Ovary (tissue), 9 donors: Measurements from ENCODE around the gene QSOX2. TPM values are rescaled to one million over a fixed set of nuclear protein-coding genes. Genes with fewer than 3 reads are reported as not detected.

ENCODE experiments used
- DNase-seq, 5 donors: peaks; one replicate each; pipeline ENCODE4 v3.0.0-alpha.2; 2019 to 2020
- H3K27ac ChIP-seq, 2 donors: fragments of 200-600 bp; one replicate each; pipeline versions ENCODE4 v1.5.1 to v1.8.0; 2019 to 2022
- H3K27me3 ChIP-seq: fragments of 200-600 bp; one replicate; pipeline ENCODE4 v1.8.0; 2022
- H3K36me3 ChIP-seq: fragments of 200-600 bp; sonication (generic); one replicate; pipeline ENCODE4 v1.5.1; 2019
- H3K4me1 ChIP-seq: one replicate; pipeline ENCODE4 v1.8.1; 2013; ENCODE audit warnings: mild to moderate bottlenecking, moderate library complexity; ENCODE audit not compliant: insufficient read depth
- H3K4me3 ChIP-seq: fragments of 200-600 bp; sonication (generic); one replicate; pipeline ENCODE4 v1.5.1; 2017
- H3K9me3 ChIP-seq, 2 donors: fragments of 200-600 bp in 1 of 2; sonication (generic) in 1 of 2; one replicate each; pipeline versions ENCODE4 v1.5.1 to v1.8.1; 2013 to 2019; ENCODE audit warnings: mild to moderate bottlenecking in 1 of 2, moderate library complexity in 1 of 2
- EP300 ChIP-seq: sonication (generic); formaldehyde crosslinking; IDR thresholded peaks from one replicate; pipeline ENCODE4 v1.6.1; 2017; ENCODE audit warnings: antibody characterized with exemption
- POLR2A ChIP-seq: fragments of 450-650 bp; IDR thresholded peaks from one replicate; pipeline ENCODE4 v1.6.1; 2017; ENCODE audit warnings: antibody characterized with exemption, mild to moderate bottlenecking, moderate library complexity
- WGBS, 3 donors: extraction: QIAGEN DNeasy Blood & Tissue Kit in 1 of 3; methylation state at CpG; one replicate each; pipeline versions ENCODE4 v1.1.5 to v1.1.7; 2013 to 2017; 5-methylcytosine and 5-hydroxymethylcytosine counted together
- intact Hi-C, 4 donors: fragments of 100-400 bp; cut with DNase I; formaldehyde crosslinking; loops; one replicate each; pipeline versions ENCODE4 v1.11.0 to v1.15.1; 2022 to 2023
- polyA plus RNA-seq, 2 donors: library from polyadenylated mRNA; stranded (reverse); fragments of 200-250 nt in 1 of 2; fragments of 350-450 nt in 1 of 2; fragmentation: Illumina TruSeq in 1 of 2; extraction: RNeasy Lipid Tissue Mini Kit (QIAGEN cat#74804) in 1 of 2; gene quantifications; one replicate each; pipeline ENCODE4 v1.2.3, GENCODE V29; 2013 to 2014
- total RNA-seq, 7 donors: library from RNA; depleted of rRNA in 2 of 7; stranded (reverse); fragments of >200 nt in 2 of 7; fragmentation: NEBNext Ultra II Directional in 3 of 7; extraction: Animal tissue kit (Norgen Biotek cat#: 25700) in 3 of 7; gene quantifications; one replicate each; pipeline versions ENCODE4 v1.1.0 to v1.2.4, GENCODE V29; 2016 to 2023
- TF ChIP-seq, protein P1 (sequence below), 3 donors: fragments of 450-650 bp in 2 of 3; fragments of 200-600 bp in 1 of 3; IDR thresholded peaks; one replicate each; pipeline versions ENCODE4 v1.5.1 to v1.8.0; 2016 to 2022; ENCODE audit warnings: antibody characterized with exemption in 3 of 3, mild to moderate bottlenecking in 1 of 3
- donor health status: DM: no; HTN: no; CAD: no; lungs with moderate emphysema.
- donor health status: DM: no; HTN: no; CAD: no.
- donor health status: Bipolar disorder and iron deficiency.
- donor health status: DM: yes; HTN: yes; CAD: no.
- donor health status: DM: no; HTN: no; CAD: no.
- donor health status: DM: yes; HTN: yes; CAD: no.

Gene QSOX2
- total and polyA plus RNA-seq, 9 donors, result 5.6 to 14.3 (median 7.8) TPM

DNA sequence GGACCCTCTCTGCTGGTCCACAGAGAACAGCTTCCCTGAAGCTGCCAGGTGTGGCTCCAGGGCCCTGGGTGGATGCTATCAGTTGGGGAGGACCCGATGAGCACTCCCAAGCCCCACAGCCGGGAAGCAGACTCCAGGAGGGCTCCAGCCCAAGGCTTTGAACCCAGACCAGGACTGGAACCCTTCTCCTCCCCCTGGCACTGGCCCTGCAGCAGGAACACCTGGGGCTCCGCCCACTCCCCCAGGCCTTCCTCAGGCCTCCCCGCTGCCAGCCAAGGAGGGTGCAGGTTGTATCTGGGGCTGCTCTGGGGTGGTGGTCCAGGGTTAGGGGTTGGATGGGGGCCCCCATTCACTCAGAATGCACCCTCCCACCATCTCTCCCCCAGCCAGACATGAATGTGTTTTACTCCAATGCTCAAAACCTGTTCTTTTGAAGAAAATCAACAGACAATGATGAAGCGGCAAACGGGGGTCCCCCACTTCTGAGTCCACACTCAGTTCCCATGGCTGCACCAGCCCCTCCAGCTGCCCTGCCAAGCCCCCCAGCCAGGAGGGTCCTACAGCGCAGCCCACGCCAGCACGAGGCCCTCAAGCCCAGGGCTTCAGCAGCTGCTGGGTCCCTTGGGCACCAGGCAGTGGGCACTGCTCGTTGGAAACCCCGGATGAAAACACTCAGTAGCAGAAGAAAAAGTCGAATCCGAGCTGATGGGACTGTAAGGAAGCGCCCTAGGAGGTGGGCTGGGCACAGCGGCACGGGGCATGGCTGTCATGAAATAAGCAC lies 35.1 kb upstream of the QSOX2 start:
- Histone ChIP-seq H3K9me3 (no peaks in the 10 kb centered on the region), H3K27me3 (no peaks in the 10 kb centered on the region), H3K4me1 (no peaks in the 10 kb centered on the region), H3K27ac (no peak overlapping the region), H3K4me3 (no peak overlapping the region), H3K36me3 (no peaks in the 10 kb centered on the region)
- intact Hi-C loops, result loop anchor here in 3 of 4 donors (5.0 to 10.0 kb wide), 6 partner anchors 106 to 486 kb away; partner anchors contain the start of gene UBAC1 (in 1 of the 3)
- no peak for TF ChIP-seq EP300
- 77 to 86% (median 83%) methylated on average over 16 of the region's 16 CpGs for WGBS, 3 donors
- no peak for DNase-seq

DNA sequence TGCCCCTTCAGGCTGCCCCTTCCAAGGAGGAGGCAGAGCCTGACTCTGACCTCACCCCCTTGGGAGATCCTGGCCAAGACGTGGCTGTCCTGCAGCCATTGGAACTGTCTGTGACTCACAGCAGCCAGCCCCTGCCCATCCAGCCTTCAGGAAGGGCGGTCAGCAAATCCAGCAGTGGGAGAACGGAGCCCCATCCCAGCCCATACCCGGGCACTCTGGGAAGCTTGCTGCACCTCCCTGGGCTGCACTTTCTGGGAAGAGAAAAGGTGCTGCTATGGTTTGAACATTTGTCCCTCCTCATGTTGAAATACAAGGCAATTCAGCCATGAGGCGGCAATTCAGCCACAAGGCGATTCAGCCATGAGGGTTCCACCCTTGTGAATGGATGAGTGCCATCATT lies 33.9 kb upstream of the QSOX2 start:
- TF ChIP-seq EP300, result no peak
- TF ChIP-seq, protein P1, sequence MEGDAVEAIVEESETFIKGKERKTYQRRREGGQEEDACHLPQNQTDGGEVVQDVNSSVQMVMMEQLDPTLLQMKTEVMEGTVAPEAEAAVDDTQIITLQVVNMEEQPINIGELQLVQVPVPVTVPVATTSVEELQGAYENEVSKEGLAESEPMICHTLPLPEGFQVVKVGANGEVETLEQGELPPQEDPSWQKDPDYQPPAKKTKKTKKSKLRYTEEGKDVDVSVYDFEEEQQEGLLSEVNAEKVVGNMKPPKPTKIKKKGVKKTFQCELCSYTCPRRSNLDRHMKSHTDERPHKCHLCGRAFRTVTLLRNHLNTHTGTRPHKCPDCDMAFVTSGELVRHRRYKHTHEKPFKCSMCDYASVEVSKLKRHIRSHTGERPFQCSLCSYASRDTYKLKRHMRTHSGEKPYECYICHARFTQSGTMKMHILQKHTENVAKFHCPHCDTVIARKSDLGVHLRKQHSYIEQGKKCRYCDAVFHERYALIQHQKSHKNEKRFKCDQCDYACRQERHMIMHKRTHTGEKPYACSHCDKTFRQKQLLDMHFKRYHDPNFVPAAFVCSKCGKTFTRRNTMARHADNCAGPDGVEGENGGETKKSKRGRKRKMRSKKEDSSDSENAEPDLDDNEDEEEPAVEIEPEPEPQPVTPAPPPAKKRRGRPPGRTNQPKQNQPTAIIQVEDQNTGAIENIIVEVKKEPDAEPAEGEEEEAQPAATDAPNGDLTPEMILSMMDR (IDR thresholded peaks at IDR 0.05), result no peak
- TF ChIP-seq POLR2A, result no peak
- Histone ChIP-seq H3K4me3 (no peak overlapping the region), H3K27me3 (no peaks in the 10 kb centered on the region), H3K4me1 (no peaks in the 10 kb centered on the region), H3K9me3 (no peaks in the 10 kb centered on the region), H3K36me3 (no peaks in the 10 kb centered on the region), H3K27ac (no peak overlapping the region)
- DNase-seq, result no peak
- intact Hi-C loops, result loop anchor here in 2 of 4 donors (5.0 kb wide), 2 partner anchors 152 to 322 kb away; no protein-coding TSS in a partner anchor
- 86 to 90% (median 88%) methylated on average over 6 of the region's 6 CpGs for WGBS, 3 donors

DNA sequence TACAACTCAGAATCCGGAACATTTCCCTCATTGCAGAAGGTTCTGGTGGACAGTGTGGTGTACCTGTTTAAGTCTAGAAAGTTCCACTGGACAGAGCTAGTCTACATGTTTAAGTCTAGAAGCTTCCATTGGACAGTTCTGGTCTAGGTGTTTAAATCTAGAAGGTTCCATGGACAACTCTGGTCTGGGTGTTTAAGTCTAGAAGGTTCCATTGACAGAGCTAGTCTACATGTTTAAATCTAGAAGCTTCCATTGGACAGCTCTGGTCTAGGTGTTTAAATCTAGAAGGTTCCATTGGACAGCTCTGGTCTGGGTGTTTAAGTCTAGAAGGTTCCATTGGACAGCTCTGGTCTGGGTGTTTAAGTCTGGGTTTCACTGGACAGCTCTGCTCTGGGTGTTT lies 33.3 kb upstream of the QSOX2 start:
- H3K27ac ChIP-seq, result no peak overlapping the region
- H3K36me3 ChIP-seq, result no peaks in the 10 kb centered on the region
- DNase-seq, result no peak
- H3K4me3 ChIP-seq, result no peak overlapping the region
- intact Hi-C loops, result loop anchor here in 2 of 4 donors (5.0 kb wide), 2 partner anchors 152 to 322 kb away; no protein-coding TSS in a partner anchor
- H3K4me1 ChIP-seq, result no peaks in the 10 kb centered on the region
- no peaks in the 10 kb centered on the region for H3K9me3 ChIP-seq
- no peaks in the 10 kb centered on the region for H3K27me3 ChIP-seq
- TF ChIP-seq, protein P1 (IDR thresholded peaks at IDR 0.05), result no peak
- no peak for TF ChIP-seq POLR2A
- no peak for TF ChIP-seq EP300
- 93 to 100% (median 96%) methylated on average over 1 of the region's 1 CpG for WGBS, 3 donors

DNA sequence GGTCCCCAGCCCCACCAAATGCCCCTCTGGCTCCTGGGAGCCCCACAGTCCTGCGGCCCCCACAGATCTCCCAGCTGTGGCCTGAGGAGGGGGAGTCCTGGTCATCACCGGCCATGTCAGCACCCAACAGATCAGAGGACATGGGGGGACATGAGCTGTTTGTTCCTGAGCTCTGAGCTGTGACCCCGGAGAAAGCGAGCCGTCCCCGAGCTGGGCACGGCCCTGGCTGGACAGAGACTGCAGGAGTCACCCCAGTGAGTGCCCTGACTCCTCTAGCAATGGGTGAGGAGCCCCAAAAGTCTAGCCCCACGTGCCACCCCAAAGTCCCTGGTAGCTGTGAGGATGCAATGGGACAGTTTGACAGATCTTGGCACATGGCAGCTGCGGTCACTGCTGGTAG lies 32.6 kb upstream of the QSOX2 start:
- Histone ChIP-seq H3K9me3 (no peaks in the 10 kb centered on the region), H3K36me3 (no peaks in the 10 kb centered on the region), H3K27me3 (no peaks in the 10 kb centered on the region), H3K27ac (no peak overlapping the region), H3K4me1 (no peaks in the 10 kb centered on the region), H3K4me3 (no peak overlapping the region)
- intact Hi-C loops, result loop anchor here in 2 of 4 donors (5.0 kb wide), 2 partner anchors 151 to 321 kb away; no protein-coding TSS in a partner anchor
- TF ChIP-seq, protein P1 (IDR thresholded peaks at IDR 0.05), result no peak
- TF ChIP-seq EP300, result no peak
- no peak for TF ChIP-seq POLR2A
- no peak for DNase-seq
- WGBS, 3 donors, result 80 to 98% (median 82%) methylated on average over 5 to 9 of the region's 9 CpGs

DNA sequence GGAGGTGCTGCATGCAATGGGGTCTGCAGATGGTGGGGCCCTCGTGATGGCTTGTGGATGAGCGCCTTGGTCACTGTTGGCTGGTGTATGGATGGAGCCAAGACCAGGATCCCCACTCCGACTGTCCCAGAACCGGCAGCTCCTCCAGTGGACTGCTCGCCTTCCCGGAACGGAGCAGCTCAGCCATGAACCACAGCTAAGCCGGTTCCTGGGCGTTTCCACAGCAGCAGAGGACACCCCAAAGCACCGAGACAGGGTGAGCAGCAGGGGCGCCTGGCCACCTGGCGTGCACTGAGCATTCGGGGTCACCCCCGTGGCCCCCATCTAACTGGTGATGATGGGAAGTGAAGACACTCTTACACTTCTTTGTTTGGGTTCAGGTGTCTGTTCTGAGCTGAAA lies 32.1 kb upstream of the QSOX2 start:
- intact Hi-C loops, result loop anchor here in 2 of 4 donors (5.0 kb wide), 2 partner anchors 150 to 320 kb away; no protein-coding TSS in a partner anchor
- no peaks in the 10 kb centered on the region for H3K36me3 ChIP-seq
- no peak for DNase-seq
- no peak overlapping the region for H3K4me3 ChIP-seq
- TF ChIP-seq POLR2A (no peak), EP300 (no peak)
- TF ChIP-seq, protein P1 (IDR thresholded peaks at IDR 0.05), result no peak
- WGBS, 3 donors, result 79 to 84% (median 82%) methylated on average over 14 of the region's 14 CpGs
- H3K27me3 ChIP-seq, result no peaks in the 10 kb centered on the region
- no peaks in the 10 kb centered on the region for H3K4me1 ChIP-seq
- no peak overlapping the region for H3K27ac ChIP-seq
- no peaks in the 10 kb centered on the region for H3K9me3 ChIP-seq
